Measurements from ENCODE around the gene ZNF726.
"Not testable (repeated sequence)": the region's sequence is repeated elsewhere in the genome, so short reads cannot be mapped to it uniquely, and the experiment has no call there.

ZNF726 gene

DNA sequence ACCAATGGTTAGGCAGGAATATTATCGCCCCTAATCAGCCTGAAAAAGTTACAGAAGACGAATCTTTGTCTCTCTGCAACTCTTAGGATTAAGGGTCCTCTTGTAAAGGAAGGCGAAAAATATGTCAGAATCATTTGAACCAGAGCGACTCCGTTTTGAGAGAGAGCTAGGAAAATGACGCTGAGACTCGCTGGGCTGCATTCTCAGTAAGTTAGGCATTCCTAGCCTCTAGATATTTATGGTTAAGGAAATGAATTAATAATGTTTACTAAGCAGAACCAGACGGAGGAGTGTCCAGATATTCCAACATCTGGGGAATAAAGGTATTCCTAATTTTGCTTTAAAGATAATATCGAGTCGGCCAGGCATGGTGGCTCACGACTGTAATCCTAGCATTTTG is 755 bp upstream of the ZNF726 start:
- H3K4me3 ChIP-seq (ENCODE audit: low read depth, low read length) = peak overlapping the region; percentile 89

DNA sequence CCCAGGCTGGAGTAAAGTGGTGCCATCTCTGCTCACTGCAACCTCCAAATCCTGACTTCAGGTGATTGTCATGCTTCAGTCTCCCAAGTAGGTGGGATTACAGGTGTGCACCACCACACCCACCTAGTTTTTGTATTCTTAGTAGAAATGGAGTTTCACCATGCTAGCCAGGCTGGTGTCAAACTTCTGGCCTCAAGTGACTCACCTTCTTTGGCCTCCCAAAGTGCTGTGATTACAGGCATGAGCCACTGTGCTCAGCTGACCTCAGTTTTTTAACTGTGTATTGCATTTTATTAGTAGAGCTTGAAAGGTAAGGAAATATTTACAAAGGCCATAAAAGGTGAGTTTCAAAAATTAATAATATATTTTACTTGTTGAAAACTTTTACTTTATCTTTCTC is 2.3 kb downstream of the ZNF726 start:
- peak overlapping the region; percentile 22 for H3K4me3 ChIP-seq (ENCODE audit: low read depth, low read length)
- DNase-seq (ENCODE audit: low read depth) = peak; percentile 23
- TF ChIP-seq, protein P1, sequence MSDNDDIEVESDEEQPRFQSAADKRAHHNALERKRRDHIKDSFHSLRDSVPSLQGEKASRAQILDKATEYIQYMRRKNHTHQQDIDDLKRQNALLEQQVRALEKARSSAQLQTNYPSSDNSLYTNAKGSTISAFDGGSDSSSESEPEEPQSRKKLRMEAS (IDR thresholded peaks at IDR 0.05; ENCODE audit: low read depth, low read length) = no peak
- TF ChIP-seq MYC (IDR thresholded peaks at IDR 0.05; ENCODE audit: low read depth, low read length) (no peak), POLR2A (IDR thresholded peaks at IDR 0.05; ENCODE audit: extremely low read depth, insufficient read length) (no peak)
- TF ChIP-seq, protein P2, sequence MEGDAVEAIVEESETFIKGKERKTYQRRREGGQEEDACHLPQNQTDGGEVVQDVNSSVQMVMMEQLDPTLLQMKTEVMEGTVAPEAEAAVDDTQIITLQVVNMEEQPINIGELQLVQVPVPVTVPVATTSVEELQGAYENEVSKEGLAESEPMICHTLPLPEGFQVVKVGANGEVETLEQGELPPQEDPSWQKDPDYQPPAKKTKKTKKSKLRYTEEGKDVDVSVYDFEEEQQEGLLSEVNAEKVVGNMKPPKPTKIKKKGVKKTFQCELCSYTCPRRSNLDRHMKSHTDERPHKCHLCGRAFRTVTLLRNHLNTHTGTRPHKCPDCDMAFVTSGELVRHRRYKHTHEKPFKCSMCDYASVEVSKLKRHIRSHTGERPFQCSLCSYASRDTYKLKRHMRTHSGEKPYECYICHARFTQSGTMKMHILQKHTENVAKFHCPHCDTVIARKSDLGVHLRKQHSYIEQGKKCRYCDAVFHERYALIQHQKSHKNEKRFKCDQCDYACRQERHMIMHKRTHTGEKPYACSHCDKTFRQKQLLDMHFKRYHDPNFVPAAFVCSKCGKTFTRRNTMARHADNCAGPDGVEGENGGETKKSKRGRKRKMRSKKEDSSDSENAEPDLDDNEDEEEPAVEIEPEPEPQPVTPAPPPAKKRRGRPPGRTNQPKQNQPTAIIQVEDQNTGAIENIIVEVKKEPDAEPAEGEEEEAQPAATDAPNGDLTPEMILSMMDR (IDR thresholded peaks at IDR 0.05; ENCODE audit: low read depth, low read length) = no peak

More for the DNA sequence above, 755 bp upstream of the ZNF726 start:
- no peak for DNase-seq (ENCODE audit: low read depth)
- TF ChIP-seq MYC (IDR thresholded peaks at IDR 0.05; ENCODE audit: low read depth, low read length) = no peak
- TF ChIP-seq, protein P1 (IDR thresholded peaks at IDR 0.05; ENCODE audit: low read depth, low read length) = no peak
- TF ChIP-seq POLR2A (IDR thresholded peaks at IDR 0.05; ENCODE audit: extremely low read depth, insufficient read length) = no peak
- TF ChIP-seq, protein P2 (IDR thresholded peaks at IDR 0.05; ENCODE audit: low read depth, low read length) = no peak

DNA sequence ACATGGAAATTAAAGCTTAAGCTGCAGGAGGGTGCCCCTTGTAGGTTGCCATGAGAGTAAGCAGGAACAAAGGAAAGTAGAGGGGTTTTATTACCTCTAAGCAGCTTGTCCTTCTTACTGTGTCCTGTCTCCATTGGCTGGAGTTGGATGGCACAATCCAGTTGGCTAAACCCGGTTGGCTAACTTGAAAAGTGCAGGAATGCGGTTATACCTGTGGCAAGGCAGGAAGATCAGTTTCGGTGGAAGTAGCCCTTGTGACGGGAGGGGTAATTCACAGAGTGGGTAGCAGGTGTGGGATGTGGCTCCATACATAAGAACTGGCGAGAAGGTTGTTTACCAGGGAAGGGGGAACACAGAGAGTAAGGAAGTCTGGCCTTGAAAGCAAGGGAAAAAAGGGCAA is 3.2 kb downstream of the ZNF726 start:
- H3K4me3 ChIP-seq (ENCODE audit: low read depth, low read length) = peak overlapping the region; percentile 5
- TF ChIP-seq, protein P2 (IDR thresholded peaks at IDR 0.05; ENCODE audit: low read depth, low read length) = no peak
- TF ChIP-seq MYC (IDR thresholded peaks at IDR 0.05; ENCODE audit: low read depth, low read length) (no peak), POLR2A (IDR thresholded peaks at IDR 0.05; ENCODE audit: extremely low read depth, insufficient read length) (no peak)
- TF ChIP-seq, protein P1 (IDR thresholded peaks at IDR 0.05; ENCODE audit: low read depth, low read length) = no peak
- DNase-seq (ENCODE audit: low read depth) = no peak

- TF ChIP-seq, protein P2 (IDR thresholded peaks at IDR 0.05; ENCODE audit: low read depth, low read length) = no peak
- TF ChIP-seq MYC (IDR thresholded peaks at IDR 0.05; ENCODE audit: low read depth, low read length) (no peak), POLR2A (IDR thresholded peaks at IDR 0.05; ENCODE audit: extremely low read depth, insufficient read length) (no peak)
- TF ChIP-seq, protein P1 (IDR thresholded peaks at IDR 0.05; ENCODE audit: low read depth, low read length) = no peak
- DNase-seq (ENCODE audit: low read depth) = no peak
- H3K4me3 ChIP-seq (ENCODE audit: low read depth, low read length) = no peak overlapping the region
Observed at GRCh38 chr19:23925285-23925684, 10.6 kb downstream of the ZNF726 start.

GRCh38 chr19:23932878-23933277 is 18.2 kb downstream of the ZNF726 start:
- TF ChIP-seq POLR2A (IDR thresholded peaks at IDR 0.05; ENCODE audit: extremely low read depth, insufficient read length) (no peak), MYC (IDR thresholded peaks at IDR 0.05; ENCODE audit: low read depth, low read length) (no peak)
- TF ChIP-seq, protein P1 (IDR thresholded peaks at IDR 0.05; ENCODE audit: low read depth, low read length) = no peak
- TF ChIP-seq, protein P2 (IDR thresholded peaks at IDR 0.05; ENCODE audit: low read depth, low read length) = no peak
- no peak for DNase-seq (ENCODE audit: low read depth)
- H3K4me3 ChIP-seq (ENCODE audit: low read depth, low read length) = no peak overlapping the region

- H3K4me3 ChIP-seq (ENCODE audit: low read depth, low read length) = not testable (repeated sequence)
Observed at GRCh38 chr19:23937031-23937430, 22.3 kb downstream of the ZNF726 start.

More at GRCh38 chr19:23937031-23937430, 22.3 kb downstream of the ZNF726 start:
- not testable (repeated sequence) for DNase-seq (ENCODE audit: low read depth)

Measured in NB4 (cell line).